Hepatocyte (in vitro differentiated cells): ENCODE measurements around the gene RPGRIP1. TPM values are rescaled to one million over a fixed set of nuclear protein-coding genes. Genes with fewer than 3 reads are reported as not detected.

ENCODE experiments used
- DNase-seq: peaks from one replicate; pipeline ENCODE4 v3.0.0-alpha.2; 2016; ENCODE audit warnings: low spot score
- H2AFZ ChIP-seq: fragments of 200-600 bp; sonication (generic); 2 replicates; pipeline ENCODE4 v1.6.0; 2016; ENCODE audit warnings: antibody characterized with exemption, mild to moderate bottlenecking
- H3K27ac ChIP-seq: fragments of 200-600 bp; sonication (generic); 2 replicates; pipeline ENCODE4 v1.5.1; 2016; ENCODE audit warnings: mild to moderate bottlenecking
- H3K27me3 ChIP-seq: fragments of 200-600 bp; sonication (generic); 2 replicates; pipeline ENCODE4 v1.6.1; 2016
- H3K36me3 ChIP-seq: fragments of 200-600 bp; sonication (generic); replicated peaks from 2 replicates; pipeline ENCODE4 v1.5.1; 2016; ENCODE audit warnings: low read depth; ENCODE audit not compliant: insufficient read depth
- H3K4me1 ChIP-seq: fragments of 200-600 bp; sonication (generic); 2 replicates; pipeline ENCODE4 v1.5.1; 2016; ENCODE audit warnings: mild to moderate bottlenecking, moderate library complexity; ENCODE audit not compliant: insufficient read depth
- H3K4me2 ChIP-seq: fragments of 200-600 bp; sonication (generic); 2 replicates; pipeline ENCODE4 v1.6.0; 2016
- H3K4me3 ChIP-seq: fragments of 200-600 bp; sonication (generic); 2 replicates; pipeline ENCODE4 v1.5.1; 2016; ENCODE audit warnings: mild to moderate bottlenecking
- H3K79me2 ChIP-seq: fragments of 200-600 bp; sonication (generic); 2 replicates; pipeline ENCODE4 v1.6.0; 2017; ENCODE audit warnings: mild to moderate bottlenecking
- H3K9me2 ChIP-seq: fragments of 200-600 bp; sonication (generic); replicated peaks from 2 replicates; pipeline ENCODE4 v1.6.0; 2017; ENCODE audit warnings: mild to moderate bottlenecking; ENCODE audit not compliant: insufficient read depth
- H3K9me3 ChIP-seq: fragments of 200-600 bp; sonication (generic); 2 replicates; pipeline ENCODE4 v1.5.1; 2016; ENCODE audit warnings: low read depth, mild to moderate bottlenecking
- H4K20me1 ChIP-seq: fragments of 200-600 bp; sonication (generic); 2 replicates; pipeline ENCODE4 v1.6.0; 2016; ENCODE audit warnings: mild to moderate bottlenecking; ENCODE audit not compliant: insufficient read depth, poor library complexity, severe bottlenecking
- EZH2 ChIP-seq: fragments of 200-600 bp; sonication (generic); IDR thresholded peaks from 2 replicates; pipeline ENCODE4 v1.6.1; 2016; ENCODE audit warnings: antibody characterized with exemption, mild to moderate bottlenecking, borderline replicate concordance
- EZH2phosphoT487 ChIP-seq: fragments of 200-600 bp; sonication (generic); IDR thresholded peaks from one replicate; pipeline ENCODE4 v1.6.1; 2018; ENCODE audit warnings: antibody characterized with exemption, mild to moderate bottlenecking, low read depth, moderate library complexity; ENCODE audit not compliant: unreplicated experiment, severe bottlenecking
- WGBS: methylation state at CpG from one replicate; pipeline ENCODE4 v1.1.6; 2016; ENCODE audit warnings: low lambda C conversion rate; ENCODE audit errors: missing lambda C conversion rate; 5-methylcytosine and 5-hydroxymethylcytosine counted together
- polyA plus RNA-seq: library from polyadenylated mRNA; unstranded; fragments of >200 nt; fragmentation: Nextera tagmentation; extraction: Ambion mirVana; gene quantifications from 2 replicates; pipeline ENCODE4 v1.2.1, GENCODE V29; 2016
- total RNA-seq: library from RNA; depleted of rRNA; stranded (reverse); fragments of >200 nt; gene quantifications from 2 replicates; pipeline ENCODE4 v1.2.3, GENCODE V29; 2014

Gene RPGRIP1
- total and polyA plus RNA-seq, 2 experiments from 2014 or later = 0.07 TPM; not detected in 1

GRCh38 chr14:21326972-21327371, 47.1 kb downstream of the RPGRIP1 start:
- Histone ChIP-seq H3K79me2 (no peaks in the 10 kb centered on the region), H3K9me2 (no peaks in the 10 kb centered on the region), H2AFZ (no peak overlapping the region), H3K4me2 (no peak overlapping the region), H4K20me1 (no peaks in the 10 kb centered on the region), H3K27ac (no peak overlapping the region), H3K27me3 (no peaks in the 10 kb centered on the region), H3K9me3 (no peaks in the 10 kb centered on the region), H3K4me3 (no peak overlapping the region), H3K4me1 (no peaks in the 10 kb centered on the region), H3K36me3 (no peaks in the 10 kb centered on the region)
- TF ChIP-seq EZH2 = no peak
- TF ChIP-seq EZH2phosphoT487 = no peak
- DNase-seq = no peak
- 97% methylated on average over 1 of the region's 1 CpG for whole genome bisulfite sequencing

Other genes starting within 250 kb of the RPGRIP1 start
- not detected in 2 replicates for gene TPPP2, start 249.9 kb upstream of the RPGRIP1 start, total RNA-seq
- gene TPPP2, start 249.9 kb upstream of the RPGRIP1 start, polyA plus RNA-seq = not detected in 2 replicates
- not detected in 2 replicates for gene RNASE13, start 245.3 kb upstream of the RPGRIP1 start, total RNA-seq
- not detected in 2 replicates for gene RNASE13, start 245.3 kb upstream of the RPGRIP1 start, polyA plus RNA-seq
- not detected in 2 replicates for gene RNASE7, start 237.7 kb upstream of the RPGRIP1 start, total RNA-seq
- gene RNASE7, start 237.7 kb upstream of the RPGRIP1 start, polyA plus RNA-seq = not detected in 2 replicates
- not detected in 2 replicates for gene RNASE8, start 222.3 kb upstream of the RPGRIP1 start, total RNA-seq
- not detected in 2 replicates for gene RNASE8, start 222.3 kb upstream of the RPGRIP1 start, polyA plus RNA-seq
- gene ARHGEF40, start 209.8 kb upstream of the RPGRIP1 start, total RNA-seq = 36.0 and 53.7 TPM in 2 replicates
- gene ARHGEF40, start 209.8 kb upstream of the RPGRIP1 start, polyA plus RNA-seq = 36.7 and 38.1 TPM in 2 replicates
- gene ZNF219, start 181.4 kb upstream of the RPGRIP1 start, total RNA-seq = 29.5 and 52.8 TPM in 2 replicates
- gene ZNF219, start 181.4 kb upstream of the RPGRIP1 start, polyA plus RNA-seq = 24.4 and 25.1 TPM in 2 replicates
- gene TMEM253, start 179.0 kb upstream of the RPGRIP1 start, total RNA-seq = 1.9 and 4.9 TPM in 2 replicates
- 5.4 and 7.8 TPM in 2 replicates for gene TMEM253, start 179.0 kb upstream of the RPGRIP1 start, polyA plus RNA-seq
- not detected in 2 replicates for gene OR5AU1, start 124.0 kb upstream of the RPGRIP1 start, total RNA-seq
- not detected in 2 replicates for gene OR5AU1, start 124.0 kb upstream of the RPGRIP1 start, polyA plus RNA-seq
- gene HNRNPC, start 10.6 kb upstream of the RPGRIP1 start, total RNA-seq = 740 and 800 TPM in 2 replicates
- 513 and 521 TPM in 2 replicates for gene HNRNPC, start 10.6 kb upstream of the RPGRIP1 start, polyA plus RNA-seq
- gene SUPT16H, start 103.9 kb downstream of the RPGRIP1 start, total RNA-seq = 58.1 and 62.8 TPM in 2 replicates
- gene SUPT16H, start 103.9 kb downstream of the RPGRIP1 start, polyA plus RNA-seq = 44.2 and 54.6 TPM in 2 replicates
- 41.8 and 50.9 TPM in 2 replicates for gene CHD8, start 176.0 kb downstream of the RPGRIP1 start, total RNA-seq
- 22.1 and 24.1 TPM in 2 replicates for gene CHD8, start 176.0 kb downstream of the RPGRIP1 start, polyA plus RNA-seq
- 20.7 and 23.4 TPM in 2 replicates for gene RAB2B, start 196.9 kb downstream of the RPGRIP1 start, total RNA-seq
- gene RAB2B, start 196.9 kb downstream of the RPGRIP1 start, polyA plus RNA-seq = 12.8 and 14.7 TPM in 2 replicates
- 51.9 and 55.5 TPM in 2 replicates for gene TOX4, start 197.1 kb downstream of the RPGRIP1 start, total RNA-seq
- gene TOX4, start 197.1 kb downstream of the RPGRIP1 start, polyA plus RNA-seq = 42.5 and 50.8 TPM in 2 replicates
- 31.9 and 44.1 TPM in 2 replicates for gene METTL3, start 231.3 kb downstream of the RPGRIP1 start, total RNA-seq
- 31.9 and 39.0 TPM in 2 replicates for gene METTL3, start 231.3 kb downstream of the RPGRIP1 start, polyA plus RNA-seq
- 9.6 and 11.8 TPM in 2 replicates for gene SALL2, start 246.3 kb downstream of the RPGRIP1 start, total RNA-seq
- 9.5 and 10.9 TPM in 2 replicates for gene SALL2, start 246.3 kb downstream of the RPGRIP1 start, polyA plus RNA-seq